AG10803 (cell line): ENCODE measurements around the gene LIN28B.

Experiments used
- DNase-seq: peaks from one replicate; pipeline ENCODE4 v3.0.0; 2010; ENCODE audit warnings: low read depth
- H3K4me3 ChIP-seq: 2 replicates; pipeline ENCODE4 v1.5.1; 2011; ENCODE audit warnings: mild to moderate bottlenecking, low read length, control low read depth
- TF ChIP-seq, protein P1 (sequence below): conservative IDR thresholded peaks from 2 replicates; pipeline ENCODE4 v1.5.1; 2011; ENCODE audit warnings: mild to moderate bottlenecking, low read length, control low read depth, inconsistent platforms

Gene LIN28B, protein sequence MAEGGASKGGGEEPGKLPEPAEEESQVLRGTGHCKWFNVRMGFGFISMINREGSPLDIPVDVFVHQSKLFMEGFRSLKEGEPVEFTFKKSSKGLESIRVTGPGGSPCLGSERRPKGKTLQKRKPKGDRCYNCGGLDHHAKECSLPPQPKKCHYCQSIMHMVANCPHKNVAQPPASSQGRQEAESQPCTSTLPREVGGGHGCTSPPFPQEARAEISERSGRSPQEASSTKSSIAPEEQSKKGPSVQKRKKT

DNA sequence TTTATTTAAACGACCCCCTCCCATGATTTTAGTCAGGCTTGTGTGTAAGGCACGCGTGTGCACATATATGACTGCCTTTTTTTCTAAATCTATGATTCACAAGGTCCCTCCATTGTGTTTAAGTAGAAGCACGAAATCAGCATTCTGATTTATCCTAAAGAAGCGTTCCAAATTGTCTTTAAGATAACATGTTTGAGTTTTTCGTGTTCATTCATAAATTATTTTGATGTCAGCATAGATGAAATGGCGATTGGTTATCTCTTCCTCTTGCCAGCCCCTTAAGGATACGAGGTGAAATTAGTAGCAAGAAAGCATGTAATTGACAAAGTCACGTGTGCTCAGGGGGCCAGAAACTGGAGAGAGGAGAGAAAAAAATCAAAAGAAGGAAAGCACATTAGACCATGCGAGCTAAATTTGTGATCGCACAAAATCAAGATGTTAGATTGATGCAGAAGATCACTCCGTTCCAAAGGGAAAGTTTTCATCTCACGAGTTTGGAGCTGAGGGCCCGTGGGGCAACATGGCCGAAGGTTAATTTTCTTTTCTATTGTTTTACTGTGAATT is at the start of gene LIN28B:
LIN28B (plus strand) TSS at position 377 of the 564 bp plus-strand sequence; CDS start at position 521, 144 bp downstream.
- no peak within 1 kb of the TSS for H3K4me3 ChIP-seq
- DNase-seq, result no peak
- TF ChIP-seq, protein P1, sequence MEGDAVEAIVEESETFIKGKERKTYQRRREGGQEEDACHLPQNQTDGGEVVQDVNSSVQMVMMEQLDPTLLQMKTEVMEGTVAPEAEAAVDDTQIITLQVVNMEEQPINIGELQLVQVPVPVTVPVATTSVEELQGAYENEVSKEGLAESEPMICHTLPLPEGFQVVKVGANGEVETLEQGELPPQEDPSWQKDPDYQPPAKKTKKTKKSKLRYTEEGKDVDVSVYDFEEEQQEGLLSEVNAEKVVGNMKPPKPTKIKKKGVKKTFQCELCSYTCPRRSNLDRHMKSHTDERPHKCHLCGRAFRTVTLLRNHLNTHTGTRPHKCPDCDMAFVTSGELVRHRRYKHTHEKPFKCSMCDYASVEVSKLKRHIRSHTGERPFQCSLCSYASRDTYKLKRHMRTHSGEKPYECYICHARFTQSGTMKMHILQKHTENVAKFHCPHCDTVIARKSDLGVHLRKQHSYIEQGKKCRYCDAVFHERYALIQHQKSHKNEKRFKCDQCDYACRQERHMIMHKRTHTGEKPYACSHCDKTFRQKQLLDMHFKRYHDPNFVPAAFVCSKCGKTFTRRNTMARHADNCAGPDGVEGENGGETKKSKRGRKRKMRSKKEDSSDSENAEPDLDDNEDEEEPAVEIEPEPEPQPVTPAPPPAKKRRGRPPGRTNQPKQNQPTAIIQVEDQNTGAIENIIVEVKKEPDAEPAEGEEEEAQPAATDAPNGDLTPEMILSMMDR, result no peak

DNA sequence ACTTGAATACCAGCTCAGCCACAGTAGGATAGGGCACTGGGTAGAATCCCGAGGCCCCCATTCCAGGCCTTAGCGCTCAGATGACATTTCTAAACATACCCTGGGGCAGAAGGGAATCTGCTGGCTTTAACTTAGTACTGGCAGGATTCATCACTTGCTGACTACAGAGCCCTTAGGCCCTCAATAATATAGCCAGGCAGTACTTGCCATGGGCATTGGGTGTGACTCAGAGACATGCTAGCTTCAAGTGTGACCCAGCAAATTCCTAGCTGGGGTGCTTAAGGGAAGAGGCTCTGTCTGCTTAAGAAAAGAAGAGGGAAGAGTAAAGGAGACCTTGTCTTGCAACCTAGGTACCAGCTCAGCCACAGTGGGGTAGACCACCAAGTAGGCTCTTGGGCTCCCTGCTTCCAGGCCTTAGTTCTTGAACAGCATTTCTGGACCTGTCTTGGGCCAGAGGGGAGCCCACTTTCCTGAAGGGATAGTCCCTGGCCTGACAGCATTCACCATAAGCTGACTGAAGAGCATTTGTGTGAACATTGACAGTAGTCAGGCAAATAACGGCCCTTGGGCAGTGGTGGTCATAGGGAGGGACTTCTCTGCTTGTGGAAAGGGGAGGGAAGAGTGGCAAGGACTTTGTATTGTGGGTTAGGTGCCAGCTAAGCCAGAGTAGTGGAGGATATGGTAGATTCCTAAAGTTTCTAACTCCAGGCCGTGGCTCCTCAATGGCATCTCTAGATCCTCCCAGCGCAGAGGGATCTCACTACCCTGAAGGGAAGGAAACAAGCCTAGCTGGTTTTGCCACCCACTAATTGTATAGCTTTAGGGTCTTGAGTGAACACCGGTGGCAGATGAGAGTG is 48.6 kb upstream of the LIN28B start:
- no peak overlapping the region for H3K4me3 ChIP-seq
- DNase-seq, result no peak
- TF ChIP-seq, protein P1, result no peak

- no peak overlapping the region for H3K4me3 ChIP-seq
- TF ChIP-seq, protein P1, result no peak
- no peak for DNase-seq
Measured at GRCh38 chr6:104908888-104909525, 47.9 kb upstream of the LIN28B start.

- DNase-seq, result no peak
- no peak overlapping the region for H3K4me3 ChIP-seq
- TF ChIP-seq, protein P1, result no peak
Measured at GRCh38 chr6:104921896-104922295, 35.0 kb upstream of the LIN28B start.

DNA sequence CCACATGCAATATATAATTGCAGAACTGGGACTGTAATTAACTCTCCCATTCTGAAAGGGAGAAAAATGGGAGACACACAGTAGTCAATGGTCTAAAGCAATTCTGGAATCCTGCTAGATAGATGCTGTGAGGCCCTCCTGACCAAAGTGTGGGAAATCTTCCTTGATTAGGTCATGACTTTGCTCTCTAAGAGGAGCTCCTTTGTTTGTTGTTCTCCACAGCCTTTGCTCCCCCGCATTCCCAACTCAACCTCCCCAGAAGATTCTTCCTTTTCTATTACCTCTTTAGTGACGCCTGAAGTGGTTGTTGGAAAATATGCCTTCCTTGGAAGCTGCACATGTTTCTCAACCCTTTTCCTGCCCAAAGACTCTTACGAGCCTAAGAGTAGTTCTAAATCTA is 28.8 kb upstream of the LIN28B start:
- no peak for DNase-seq
- TF ChIP-seq, protein P1, result no peak

GRCh38 chr6:104929353-104929752 is 27.6 kb upstream of the LIN28B start:
- H3K4me3 ChIP-seq, result no peak overlapping the region
- TF ChIP-seq, protein P1, result no peak
- no peak for DNase-seq

More for the DNA sequence above, 28.8 kb upstream of the LIN28B start:
- H3K4me3 ChIP-seq, result no peak overlapping the region
